Left colon (tissue), 2 donors: Measurements from ENCODE around the gene CATSPERZ. TPM values are rescaled to one million over a fixed set of nuclear protein-coding genes. Genes with fewer than 3 reads are reported as not detected.

Experiments
- ATAC-seq: fragments of 200-7000 bp; cut with Tn5 transposase; one replicate; pipeline ENCODE4 v1.9.1; 2020; ENCODE audit warnings: mild to moderate bottlenecking, moderate library complexity
- DNase-seq, 2 donors: peaks; one replicate each; pipeline ENCODE4 v3.0.0-alpha.2; 2020
- intact Hi-C, 2 donors: fragments of 100-400 bp; cut with DNase I in 1 of 2; cut with micrococcal nuclease in 1 of 2; formaldehyde crosslinking; loops; one replicate each; pipeline versions ENCODE4 v1.11.2 to v1.14.0; 2022; cut with DNase I, micrococcal nuclease
- microRNA-seq, 2 donors: library from miRNA; unstranded; fragments of <30 nt; microRNA quantifications; one replicate each; pipeline versions ENCODE4 v1.1.0 to v1.2.0, GENCODE V29; 2020
- total RNA-seq, 2 donors: library from RNA; stranded (reverse); fragmentation: NEBNext Ultra II Directional; extraction: Animal tissue kit (Norgen Biotek cat#: 25700); gene quantifications; one replicate each; pipeline ENCODE4 v1.2.1, GENCODE V29; 2021
- donor health status: DM: no; HTN: no; CAD: no.
- donor health status: DM: yes; HTN: yes; CAD: no.

The CATSPERZ gene
- total RNA-seq, 2 donors from 2014 or later: 0.43 to 0.98 TPM

- DNase-seq: no peak
- ATAC-seq: peak; percentile 54
- intact Hi-C loops: no loop called here
These were observed 48.3 kb downstream of the CATSPERZ start for GRCh38 chr11:64348383-64349024.

- ATAC-seq: no peak
These were observed 48.8 kb downstream of the CATSPERZ start for GRCh38 chr11:64349025-64349387.

GRCh38 chr11:64349404-64349803, 49.2 kb downstream of the CATSPERZ start:
- intact Hi-C loops: no loop called here

More at GRCh38 chr11:64349025-64349387, 48.8 kb downstream of the CATSPERZ start:
- intact Hi-C loops: no loop called here
- no peak for DNase-seq

GRCh38 chr11:64351136-64351631, 51.0 kb downstream of the CATSPERZ start:
- DNase-seq (no peak), ATAC-seq (no peak)
- intact Hi-C loops: no loop called here

More at GRCh38 chr11:64349404-64349803, 49.2 kb downstream of the CATSPERZ start:
- no peak for ATAC-seq
- DNase-seq: no peak

- no peak for DNase-seq
- no peak for ATAC-seq
- intact Hi-C loops: no loop called here
These were observed 52.2 kb downstream of the CATSPERZ start for GRCh38 chr11:64352099-64352994.

- no peak for ATAC-seq
- intact Hi-C loops: no loop called here
- no peak for DNase-seq
These were observed 53.0 kb downstream of the CATSPERZ start for GRCh38 chr11:64352995-64353714.

DNA sequence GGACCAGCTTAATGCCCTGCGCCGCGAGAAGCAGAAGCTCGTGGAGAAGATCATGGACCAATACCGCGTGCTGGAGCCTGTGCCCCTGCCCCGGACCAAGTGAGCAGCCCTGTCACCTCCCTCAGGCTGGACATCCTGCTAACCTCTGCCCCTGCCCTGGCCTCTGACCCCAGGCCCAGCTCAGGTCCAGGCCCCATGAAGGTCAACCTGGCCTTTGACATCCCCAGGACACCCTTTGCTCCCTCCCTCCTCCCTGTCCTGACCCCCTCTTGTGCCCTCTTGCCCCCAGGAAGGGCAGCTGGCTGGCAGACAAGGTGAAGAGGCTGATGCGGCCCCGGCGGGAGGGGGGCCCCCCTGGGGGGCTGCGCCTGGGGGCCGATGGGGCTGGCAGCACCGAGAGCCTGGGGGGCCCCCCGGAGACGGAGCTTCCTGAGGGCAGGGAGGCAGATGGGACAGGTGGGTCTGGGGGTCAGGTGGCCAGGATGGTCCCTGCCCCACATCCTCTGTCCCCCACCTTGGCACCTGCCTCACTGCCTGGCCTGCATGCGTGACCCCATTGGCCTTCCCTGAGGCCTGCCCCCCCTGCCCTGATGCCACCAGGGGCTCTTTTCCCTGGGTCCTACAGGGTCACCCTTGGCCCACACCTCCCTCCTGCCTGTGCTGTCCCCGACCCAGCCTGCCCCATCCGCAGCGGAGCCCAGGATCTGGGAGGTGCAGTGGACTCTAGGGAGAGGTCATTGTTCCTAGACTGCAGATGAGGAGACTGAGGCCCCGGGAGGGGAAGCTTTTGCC, 53.8 kb downstream of the CATSPERZ start:
- intact Hi-C loops: no loop called here
- ATAC-seq (no peak), DNase-seq (no peak)

Small RNA genes lying within 50 kb of the gene (microRNA-seq; reads per million reads assigned to microRNA genes)
- gene MIR7155: 0 to 1.4 reads per million in 2 donors

Other genes starting within 250 kb of the CATSPERZ start
- 10 to 100 TPM; 31.6 to 47.0 TPM for gene MACROD1, start 134.2 kb upstream of the CATSPERZ start, total RNA-seq
- gene STIP1, start 114.2 kb upstream of the CATSPERZ start, total RNA-seq: 10 to 100 TPM; 61.2 to 75.1 TPM
- 10 to 100 TPM; 16.1 to 21.7 TPM for gene FERMT3, start 93.6 kb upstream of the CATSPERZ start, total RNA-seq
- gene TRPT1, start 74.2 kb upstream of the CATSPERZ start, total RNA-seq: 10 to 100 TPM; 58.5 to 74.6 TPM
- 100 to 1,000 TPM; 116 to 154 TPM for gene NUDT22, start 74.1 kb upstream of the CATSPERZ start, total RNA-seq
- gene DNAJC4, start 69.8 kb upstream of the CATSPERZ start, total RNA-seq: 10 to 100 TPM; 54.8 to 60.6 TPM
- gene VEGFB, start 65.8 kb upstream of the CATSPERZ start, total RNA-seq: 10 to 100 TPM; 40.8 to 68.8 TPM
- gene FKBP2, start 59.3 kb upstream of the CATSPERZ start, total RNA-seq: 100 to 1,000 TPM in 1 of 2 donors, 10 to 100 TPM in 1; 78.5 to 104 TPM
- gene PPP1R14B, start 53.4 kb upstream of the CATSPERZ start, total RNA-seq: 100 to 1,000 TPM in 1 of 2 donors, 10 to 100 TPM in 1; 96.2 to 147 TPM
- 10 to 100 TPM; 69.9 to 92.2 TPM for gene PLCB3, start 48.8 kb upstream of the CATSPERZ start, total RNA-seq
- 10 to 100 TPM; 83.9 to 90.0 TPM for gene BAD, start 15.7 kb upstream of the CATSPERZ start, total RNA-seq
- 10 to 100 TPM; 31.2 to 37.3 TPM for gene GPR137, start 14.5 kb upstream of the CATSPERZ start, total RNA-seq
- gene KCNK4, start 9.1 kb upstream of the CATSPERZ start, total RNA-seq: not detected
- 100 to 1,000 TPM; 185 to 212 TPM for gene ESRRA, start 5.2 kb downstream of the CATSPERZ start, total RNA-seq
- gene TRMT112, start 17.2 kb downstream of the CATSPERZ start, total RNA-seq: 10 to 100 TPM; 60.6 to 67.5 TPM
- gene PRDX5, start 17.8 kb downstream of the CATSPERZ start, total RNA-seq: 100 to 1,000 TPM; 272 to 327 TPM
- 10 to 100 TPM; 21.6 to 28.8 TPM for gene CCDC88B, start 39.8 kb downstream of the CATSPERZ start, total RNA-seq
- 10 to 100 TPM; 30.4 to 42.6 TPM for gene RPS6KA4, start 58.8 kb downstream of the CATSPERZ start, total RNA-seq